ENCODE data around the gene SNAPC3. TPM values are rescaled to one million over a fixed set of nuclear protein-coding genes. Genes with fewer than 3 reads are reported as not detected.
"Not testable (repeated sequence)": the region's sequence is repeated elsewhere in the genome, so short reads cannot be mapped to it uniquely, and the experiment has no call there.

The SNAPC3 gene
- total and polyA plus RNA-seq, 7 donors = 12.1 to 29.2 (median 20.4) TPM

GRCh38 chr9:15438891-15439290 lies 16.2 kb downstream of the SNAPC3 start:
- WGBS, 3 donors = 98 to 99% (median 99%) methylated on average over 7 of the region's 7 CpGs
- DNase-seq (no peak), ATAC-seq (no peak)
- Histone ChIP-seq H3K9me3 (no peaks in the 10 kb centered on the region), H3K27ac (no peak overlapping the region), H3K36me3 (ENCODE audit: insufficient read depth in 1 of 2, low read depth in 1 of 2) (peaks cover 0 to 35% of the 10 kb centered on the region in 2 donors), H3K4me1 (no peaks in the 10 kb centered on the region), H3K4me3 (no peak overlapping the region), H3K27me3 (ENCODE audit: insufficient read depth in 3 of 3, low read length in 2 of 3) (no peaks in the 10 kb centered on the region)
- no peak for TF ChIP-seq CTCF (IDR thresholded peaks at IDR 0.05)
- intact Hi-C loops (cut with DNase I) = no loop called here

- H3K27me3 ChIP-seq (ENCODE audit: insufficient read depth in 3 of 3, low read length in 2 of 3); H3K4me3 ChIP-seq; DNase-seq; H3K4me1 ChIP-seq; H3K27ac ChIP-seq; intact Hi-C loops (cut with DNase I); H3K9me3 ChIP-seq; ATAC-seq: not testable (repeated sequence)
- 94 to 100% (median 99%) methylated on average over 9 to 25 of the region's 29 CpGs for WGBS, 3 donors
- H3K36me3 ChIP-seq (ENCODE audit: insufficient read depth in 1 of 2, low read depth in 1 of 2) = peaks cover 3 to 44% of the 10 kb centered on the region in 2 donors
Measured at GRCh38 chr9:15441841-15442240, 19.2 kb downstream of the SNAPC3 start.

- H3K36me3 ChIP-seq (ENCODE audit: insufficient read depth in 1 of 2, low read depth in 1 of 2) = peaks cover 3 to 44% of the 10 kb centered on the region in 2 donors
- H3K4me1 ChIP-seq; H3K27me3 ChIP-seq (ENCODE audit: insufficient read depth in 3 of 3, low read length in 2 of 3); H3K9me3 ChIP-seq; DNase-seq; ATAC-seq; H3K27ac ChIP-seq; intact Hi-C loops (cut with DNase I); H3K4me3 ChIP-seq: not testable (repeated sequence)
- WGBS, 3 donors = 98% methylated on average over 18 to 33 of the region's 33 CpGs
Measured at GRCh38 chr9:15442264-15442663, 19.6 kb downstream of the SNAPC3 start.

- no peak for DNase-seq
- Histone ChIP-seq H3K9me3 (no peaks in the 10 kb centered on the region), H3K4me1 (no peaks in the 10 kb centered on the region), H3K27ac (no peak overlapping the region), H3K27me3 (ENCODE audit: insufficient read depth in 3 of 3, low read length in 2 of 3) (no peaks in the 10 kb centered on the region), H3K4me3 (no peak overlapping the region), H3K36me3 (ENCODE audit: insufficient read depth in 1 of 2, low read depth in 1 of 2) (peaks cover 7 to 57% of the 10 kb centered on the region in 2 donors)
- intact Hi-C loops (cut with DNase I) = no loop called here
- no peak for TF ChIP-seq CTCF (IDR thresholded peaks at IDR 0.05)
- 86 to 94% (median 87%) methylated on average over 3 of the region's 3 CpGs for WGBS, 3 donors
- ATAC-seq = no peak
Measured at GRCh38 chr9:15444141-15444540, 21.5 kb downstream of the SNAPC3 start.

GRCh38 chr9:15453956-15454355 lies 31.3 kb downstream of the SNAPC3 start:
- H3K27me3 ChIP-seq (ENCODE audit: insufficient read depth in 3 of 3, low read length in 2 of 3) = no peaks in the 10 kb centered on the region
- DNase-seq (no peak), ATAC-seq (no peak)
- 90 to 95% (median 94%) methylated on average over 5 of the region's 5 CpGs for WGBS, 3 donors
- H3K36me3 ChIP-seq (ENCODE audit: insufficient read depth in 1 of 2, low read depth in 1 of 2) = peaks cover 0 to 84% of the 10 kb centered on the region in 2 donors
- no peak overlapping the region for H3K4me3 ChIP-seq
- intact Hi-C loops (cut with DNase I) = no loop called here
- no peaks in the 10 kb centered on the region for H3K9me3 ChIP-seq
- no peak for TF ChIP-seq CTCF (IDR thresholded peaks at IDR 0.05)
- H3K27ac ChIP-seq = no peak overlapping the region
- H3K4me1 ChIP-seq = no peaks in the 10 kb centered on the region

- WGBS, 3 donors = 93 to 97% (median 94%) methylated on average over 8 of the region's 8 CpGs
- no peak overlapping the region for H3K4me3 ChIP-seq
Measured at GRCh38 chr9:15461056-15461455, 38.4 kb downstream of the SNAPC3 start.

More at GRCh38 chr9:15461056-15461455, 38.4 kb downstream of the SNAPC3 start:
- intact Hi-C loops (cut with DNase I) = no loop called here
- H3K27me3 ChIP-seq (ENCODE audit: insufficient read depth in 3 of 3, low read length in 2 of 3) = no peaks in the 10 kb centered on the region
- DNase-seq = no peak
- no peaks in the 10 kb centered on the region for H3K9me3 ChIP-seq
- H3K27ac ChIP-seq = no peak overlapping the region
- no peak for TF ChIP-seq CTCF (IDR thresholded peaks at IDR 0.05)
- no peaks in the 10 kb centered on the region for H3K4me1 ChIP-seq
- no peak for ATAC-seq
- H3K36me3 ChIP-seq (ENCODE audit: insufficient read depth in 1 of 2, low read depth in 1 of 2) = peaks cover 4 to 91% of the 10 kb centered on the region in 2 donors

Data from psoas muscle (tissue), 8 donors.